ENCODE results near the gene PPDPF. TPM values are rescaled to one million over a fixed set of nuclear protein-coding genes. Genes with fewer than 3 reads are reported as not detected.

The PPDPF gene
- total and polyA plus RNA-seq, 2 donors (not counting 3 experiments of a cell fraction or from before 2014, with no cell fraction given), result 52.2 to 219 TPM

DNA sequence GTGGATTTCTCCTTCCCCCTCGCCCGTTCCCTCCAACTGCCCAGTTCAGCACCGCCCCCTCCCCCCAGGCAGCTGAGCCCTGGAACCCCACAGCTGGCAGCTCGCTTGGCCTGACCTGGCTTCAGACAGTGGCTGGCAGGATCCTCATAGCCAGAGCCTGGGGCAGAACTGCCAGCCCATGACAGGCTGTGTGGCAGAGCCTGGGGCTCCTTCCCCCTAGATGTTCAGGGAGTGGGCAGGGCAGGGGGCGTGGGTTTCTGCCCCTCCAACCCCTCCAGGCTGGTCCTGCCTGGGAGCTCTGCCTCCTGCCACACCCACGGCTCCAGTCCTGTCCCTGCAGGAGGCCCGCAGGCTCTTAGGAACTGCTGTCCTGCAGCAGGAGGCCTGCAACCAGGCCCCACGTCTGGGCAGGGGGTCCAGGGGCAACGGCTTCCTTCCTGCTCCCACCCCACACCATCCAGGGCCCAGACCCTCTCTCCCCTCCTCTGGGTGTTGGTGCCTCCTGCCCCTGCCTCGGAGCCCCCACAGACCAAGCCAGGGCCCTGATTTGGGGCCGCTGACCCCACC is 38.5 kb upstream of the PPDPF start:
- Histone ChIP-seq H3K36me3 (ENCODE audit: control insufficient read depth in 2 of 2, extremely low read depth in 1 of 2, insufficient read depth in 2 of 2, low read length in 2 of 2) (no peaks in the 10 kb centered on the region), H3K4me1 (ENCODE audit: control insufficient read depth, extremely low read depth, insufficient read depth, low read length) (no peaks in the 10 kb centered on the region), H4K20me1 (replicated peaks; ENCODE audit: control insufficient read depth, extremely low read depth, insufficient read depth, low read length) (no peaks in the 10 kb centered on the region), H3K79me2 (ENCODE audit: control insufficient read depth, insufficient read depth, low read length) (no peaks in the 10 kb centered on the region), H3K27me3 (ENCODE audit: control insufficient read depth in 2 of 2, insufficient read depth in 2 of 2, low read length in 2 of 2) (peaks cover 0 to 2% of the 10 kb centered on the region in 2 experiments), H3K27ac (ENCODE audit: insufficient read depth, low read depth, low read length) (no peak overlapping the region), H2AFZ (ENCODE audit: low read depth, low read length) (no peak overlapping the region), H3K9me1 (replicated peaks; ENCODE audit: control insufficient read depth, extremely low read depth, insufficient read depth, low read length) (no peaks in the 10 kb centered on the region), H3K4me2 (ENCODE audit: insufficient read depth, low read length) (no peak overlapping the region), H3K4me3 (replicated peaks in 1 of 3; ENCODE audit: insufficient read depth in 1 of 3, low read depth in 1 of 3, low read length in 3 of 3) (no peak overlapping the region), H3K9ac (replicated peaks; ENCODE audit: extremely low read depth, insufficient read depth, low read length) (no peak overlapping the region), H3K9me3 (replicated peaks; ENCODE audit: control insufficient read depth, insufficient read depth, low read length) (no peaks in the 10 kb centered on the region)
- FAIRE-seq, result no peak
- DNase-seq (ENCODE audit: low read depth, low spot score), result no peak
- TF ChIP-seq FOS (IDR thresholded peaks at IDR 0.05; ENCODE audit: borderline replicate concordance, insufficient read depth, low read length), result no peak
- no peak for TF ChIP-seq EZH2 (IDR thresholded peaks at IDR 0.05; ENCODE audit: borderline replicate concordance, low read depth, low read length, severe bottlenecking)
- no peak for TF ChIP-seq POLR2AphosphoS5 (IDR thresholded peaks at IDR 0.05; ENCODE audit: insufficient read depth, low read depth, low read length)
- TF ChIP-seq GATA2 (IDR thresholded peaks at IDR 0.05; ENCODE audit: insufficient read depth, insufficient read length, low read depth, low read length), result no peak
- TF ChIP-seq, protein P1, sequence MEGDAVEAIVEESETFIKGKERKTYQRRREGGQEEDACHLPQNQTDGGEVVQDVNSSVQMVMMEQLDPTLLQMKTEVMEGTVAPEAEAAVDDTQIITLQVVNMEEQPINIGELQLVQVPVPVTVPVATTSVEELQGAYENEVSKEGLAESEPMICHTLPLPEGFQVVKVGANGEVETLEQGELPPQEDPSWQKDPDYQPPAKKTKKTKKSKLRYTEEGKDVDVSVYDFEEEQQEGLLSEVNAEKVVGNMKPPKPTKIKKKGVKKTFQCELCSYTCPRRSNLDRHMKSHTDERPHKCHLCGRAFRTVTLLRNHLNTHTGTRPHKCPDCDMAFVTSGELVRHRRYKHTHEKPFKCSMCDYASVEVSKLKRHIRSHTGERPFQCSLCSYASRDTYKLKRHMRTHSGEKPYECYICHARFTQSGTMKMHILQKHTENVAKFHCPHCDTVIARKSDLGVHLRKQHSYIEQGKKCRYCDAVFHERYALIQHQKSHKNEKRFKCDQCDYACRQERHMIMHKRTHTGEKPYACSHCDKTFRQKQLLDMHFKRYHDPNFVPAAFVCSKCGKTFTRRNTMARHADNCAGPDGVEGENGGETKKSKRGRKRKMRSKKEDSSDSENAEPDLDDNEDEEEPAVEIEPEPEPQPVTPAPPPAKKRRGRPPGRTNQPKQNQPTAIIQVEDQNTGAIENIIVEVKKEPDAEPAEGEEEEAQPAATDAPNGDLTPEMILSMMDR (IDR thresholded peaks at IDR 0.05; ENCODE audit: extremely low read depth in 1 of 2, insufficient read depth in 1 of 2, low read depth in 1 of 2, low read length in 2 of 2), result no peak
- TF ChIP-seq POLR2A (IDR thresholded peaks at IDR 0.05; ENCODE audit: low read depth, low read length), result no peak
- no peak for TF ChIP-seq JUN (IDR thresholded peaks at IDR 0.05; ENCODE audit: borderline replicate concordance, insufficient read depth, insufficient read length, low read depth)
- no peak for TF ChIP-seq MAX (IDR thresholded peaks at IDR 0.05; ENCODE audit: insufficient read depth, insufficient read length)
- no peak for TF ChIP-seq MYC (IDR thresholded peaks at IDR 0.05; ENCODE audit: low read depth, low read length)
- intact Hi-C loops (cut with micrococcal nuclease) (no loop called here), dilution Hi-C loops (cut with MboI; ENCODE audit: extremely low pct_ligation_motif_present, low sequenced_read_pairs) (no loop called here)
- BruUV-seq (replicated peaks), result no TSS peak
- ChIA-PET CTCF (interaction anchor here (2.2 kb wide), 1 partner anchor 14 kb away, joined by 6 read pairs; no protein-coding TSS in a partner anchor), POLR2A (no interaction called here)
